ENCODE measurements around the gene SNAPIN.

SNAPIN gene

DNA sequence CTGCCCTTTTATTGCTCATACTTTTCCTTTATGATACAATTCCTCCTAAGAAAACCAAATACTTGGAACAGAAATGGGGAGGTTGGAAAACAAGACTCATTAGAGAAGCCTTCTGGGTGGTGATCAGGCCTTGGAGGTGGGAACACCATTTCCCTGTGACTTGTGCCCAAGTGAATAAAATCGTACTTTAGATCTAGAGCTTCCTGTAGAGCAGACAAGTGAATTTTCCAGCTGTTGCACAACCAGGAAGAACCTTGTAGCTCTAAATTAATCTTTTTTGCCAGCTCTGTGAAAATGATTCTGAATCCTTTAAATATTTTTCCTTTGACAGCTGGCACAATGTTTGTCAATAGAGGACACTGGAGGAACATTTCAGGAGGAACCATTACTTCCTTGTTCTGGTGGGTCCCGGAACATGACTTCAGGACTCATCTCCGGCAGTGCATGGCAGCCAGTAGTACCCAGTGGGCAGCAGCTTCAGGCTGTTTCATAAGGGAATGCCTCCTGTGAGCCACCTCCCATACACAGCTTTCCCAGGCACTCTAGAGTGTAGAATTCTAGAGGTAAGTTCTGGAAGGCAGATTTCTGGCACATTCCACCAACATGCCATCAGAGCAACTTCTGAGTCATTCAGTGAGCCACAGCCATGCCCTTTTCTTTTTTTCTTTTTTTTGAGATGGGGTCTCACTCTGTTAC lies 5.5 kb upstream of the SNAPIN start:
- no peak for DNase-seq (ENCODE audit: low spot score)
- H3K27ac ChIP-seq: peak overlapping the region in 1 of 2 donors; percentile 77

DNA sequence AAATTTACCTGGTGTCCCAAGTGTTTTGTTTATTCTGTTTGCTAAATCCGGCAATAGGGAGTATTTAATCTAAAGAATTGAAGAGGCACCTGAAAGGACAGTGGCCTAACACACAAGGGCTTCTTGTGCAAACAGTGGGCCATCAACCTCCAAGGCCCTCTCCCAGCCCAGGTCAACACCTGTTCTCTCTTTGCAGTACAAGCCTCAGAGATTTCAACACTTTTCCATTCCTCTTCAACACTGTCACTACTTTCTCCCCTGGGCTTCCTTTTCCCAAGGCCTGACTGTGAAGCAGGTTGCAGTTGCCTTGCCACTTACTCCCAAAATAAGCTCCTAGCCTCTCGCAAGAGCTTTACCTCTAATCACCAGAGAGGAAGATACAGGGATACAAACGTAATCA lies 3.2 kb upstream of the SNAPIN start:
- Histone ChIP-seq H3K27ac (no peak overlapping the region), H3K4me3 (no peak overlapping the region)
- DNase-seq (ENCODE audit: low spot score): no peak
- TF ChIP-seq, protein P1, sequence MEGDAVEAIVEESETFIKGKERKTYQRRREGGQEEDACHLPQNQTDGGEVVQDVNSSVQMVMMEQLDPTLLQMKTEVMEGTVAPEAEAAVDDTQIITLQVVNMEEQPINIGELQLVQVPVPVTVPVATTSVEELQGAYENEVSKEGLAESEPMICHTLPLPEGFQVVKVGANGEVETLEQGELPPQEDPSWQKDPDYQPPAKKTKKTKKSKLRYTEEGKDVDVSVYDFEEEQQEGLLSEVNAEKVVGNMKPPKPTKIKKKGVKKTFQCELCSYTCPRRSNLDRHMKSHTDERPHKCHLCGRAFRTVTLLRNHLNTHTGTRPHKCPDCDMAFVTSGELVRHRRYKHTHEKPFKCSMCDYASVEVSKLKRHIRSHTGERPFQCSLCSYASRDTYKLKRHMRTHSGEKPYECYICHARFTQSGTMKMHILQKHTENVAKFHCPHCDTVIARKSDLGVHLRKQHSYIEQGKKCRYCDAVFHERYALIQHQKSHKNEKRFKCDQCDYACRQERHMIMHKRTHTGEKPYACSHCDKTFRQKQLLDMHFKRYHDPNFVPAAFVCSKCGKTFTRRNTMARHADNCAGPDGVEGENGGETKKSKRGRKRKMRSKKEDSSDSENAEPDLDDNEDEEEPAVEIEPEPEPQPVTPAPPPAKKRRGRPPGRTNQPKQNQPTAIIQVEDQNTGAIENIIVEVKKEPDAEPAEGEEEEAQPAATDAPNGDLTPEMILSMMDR (IDR thresholded peaks at IDR 0.05): no peak

More for the DNA sequence above, 5.5 kb upstream of the SNAPIN start:
- TF ChIP-seq, protein P1 (IDR thresholded peaks at IDR 0.05): no peak
- no peak overlapping the region for H3K4me3 ChIP-seq

DNA sequence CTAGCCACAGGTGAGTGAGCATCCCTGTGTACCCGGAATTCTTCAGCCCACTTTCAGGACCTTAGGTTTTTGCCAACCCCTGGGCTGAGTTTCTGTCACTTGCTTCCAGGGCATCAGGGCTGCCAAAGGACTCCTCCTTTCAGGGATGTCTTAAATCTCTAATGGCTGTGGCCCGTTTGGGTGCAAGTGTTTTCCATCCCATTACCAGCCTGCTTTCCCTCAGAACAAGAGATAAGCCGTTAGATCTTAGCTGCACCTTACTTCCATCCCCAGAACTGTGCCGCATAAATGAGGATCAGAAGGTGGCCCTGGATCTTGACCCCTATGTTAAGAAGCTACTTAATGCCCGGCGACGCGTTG lies 652 bp downstream of the SNAPIN start:
- Histone ChIP-seq H3K4me3 (peak overlapping the region; percentile 78), H3K27ac (peak overlapping the region; percentile 94 to 97)
- TF ChIP-seq, protein P1 (IDR thresholded peaks at IDR 0.05): no peak
- DNase-seq (ENCODE audit: low spot score): no peak

DNA sequence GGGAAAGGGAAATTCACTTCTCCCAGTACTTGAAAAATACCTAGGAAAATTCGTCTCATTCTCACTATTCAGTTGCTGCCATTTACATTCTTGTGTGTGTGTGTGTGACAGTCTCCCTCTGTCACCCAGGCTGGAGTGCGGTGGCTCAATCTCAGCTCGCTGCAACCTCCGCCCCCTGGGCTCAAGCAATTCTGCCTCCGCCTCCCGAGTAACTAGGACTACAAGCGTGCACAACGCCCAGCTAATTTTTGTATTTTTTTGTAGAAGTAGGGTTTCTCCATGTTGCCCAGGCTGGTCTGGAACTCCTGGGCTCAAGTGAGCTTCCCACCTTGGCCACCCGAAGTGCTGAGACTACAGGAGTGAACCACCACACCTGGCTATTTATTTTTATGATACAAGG lies 1.2 kb downstream of the SNAPIN start:
- no peak for DNase-seq (ENCODE audit: low spot score)
- Histone ChIP-seq H3K4me3 (peak overlapping the region; percentile 78), H3K27ac (peak overlapping the region; percentile 94 to 97)
- TF ChIP-seq, protein P1 (IDR thresholded peaks at IDR 0.05): no peak

DNA sequence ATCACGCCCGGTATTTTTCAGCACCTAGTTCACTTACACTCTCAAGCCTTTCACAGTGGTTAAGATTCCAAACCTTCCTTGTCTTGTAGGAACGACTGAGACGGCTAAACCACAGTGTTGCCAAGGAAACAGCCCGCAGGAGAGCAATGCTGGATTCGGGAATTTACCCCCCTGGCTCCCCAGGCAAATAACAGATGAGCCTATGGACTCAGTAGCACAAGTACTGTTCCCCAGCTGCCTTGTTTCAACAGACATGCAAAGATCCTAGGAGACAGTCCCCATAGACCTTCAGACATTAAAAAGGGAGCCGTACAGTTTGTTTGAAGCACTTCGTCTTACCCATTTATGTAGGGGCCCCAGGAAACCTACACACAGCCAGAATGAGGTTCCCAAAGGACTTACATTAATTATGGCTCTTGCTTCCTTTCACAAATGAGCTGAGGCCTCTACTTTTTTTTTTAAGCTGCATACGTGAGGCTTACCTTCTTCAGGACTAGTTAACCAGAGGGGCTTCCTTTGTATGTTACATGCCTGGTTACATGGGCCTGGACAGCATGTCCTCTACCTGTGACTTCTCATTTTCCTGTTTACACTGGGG lies 2.7 kb downstream of the SNAPIN start:
- H3K27ac ChIP-seq: no peak overlapping the region

DNA sequence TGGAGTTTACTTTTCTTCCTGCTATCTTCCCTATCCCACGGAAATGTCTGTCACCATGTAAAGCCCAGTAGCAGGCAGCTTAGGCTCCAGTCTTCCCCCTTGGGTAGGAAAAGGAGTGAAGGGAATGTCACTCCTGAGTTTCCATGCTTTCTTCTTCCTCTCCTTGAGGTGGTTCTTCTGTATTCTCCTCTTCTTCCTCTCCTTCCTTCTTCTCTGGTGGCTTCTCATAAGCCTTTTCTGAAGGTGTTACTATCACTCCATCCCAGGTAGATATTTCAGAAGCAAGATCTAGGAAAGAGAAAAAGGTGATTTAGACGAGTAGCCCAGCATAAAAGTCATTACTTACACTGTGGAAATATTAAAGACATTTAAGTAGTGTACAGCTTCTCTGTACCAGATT lies 3.8 kb downstream of the SNAPIN start:
- Histone ChIP-seq H3K4me3 (no peak overlapping the region), H3K27ac (no peak overlapping the region)
- TF ChIP-seq, protein P1 (IDR thresholded peaks at IDR 0.05): no peak
- no peak for DNase-seq (ENCODE audit: low spot score)

More for the DNA sequence above, 2.7 kb downstream of the SNAPIN start:
- TF ChIP-seq, protein P1 (IDR thresholded peaks at IDR 0.05): no peak
- H3K4me3 ChIP-seq: no peak overlapping the region
- DNase-seq (ENCODE audit: low spot score): no peak

DNA sequence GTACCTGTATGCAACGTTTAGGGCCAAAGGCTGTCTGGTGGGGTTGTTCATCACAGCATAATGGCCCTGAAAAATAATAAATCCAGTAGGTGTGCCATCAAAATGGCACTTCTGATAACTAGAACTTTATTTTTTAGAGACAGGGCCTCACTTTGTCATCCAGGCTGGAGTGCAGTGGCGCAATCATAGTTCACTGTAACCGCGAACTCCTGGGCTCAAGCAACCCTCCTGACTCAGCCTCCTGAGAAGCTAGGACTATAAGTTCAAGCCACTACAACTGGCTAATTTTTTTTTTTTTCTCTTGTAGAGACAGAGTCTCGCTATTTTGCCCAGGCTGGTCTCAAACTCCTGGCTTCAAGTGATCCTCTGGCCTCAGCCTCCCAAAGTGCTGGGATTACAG lies 4.7 kb downstream of the SNAPIN start:
- DNase-seq (ENCODE audit: low spot score): no peak
- H3K27ac ChIP-seq: no peak overlapping the region

More for the DNA sequence above, 4.7 kb downstream of the SNAPIN start:
- TF ChIP-seq, protein P1 (IDR thresholded peaks at IDR 0.05): no peak
- no peak overlapping the region for H3K4me3 ChIP-seq

All from coronary artery (tissue), 2 donors.